Activated CD4-positive, CD25-positive, alpha-beta regulatory T cell treated with anti-CD3 and anti-CD28 coated beads, Interleukin-2, amount 50 U/mL, for 16 hours (primary cell): Measurements from ENCODE around the gene CCSAP.
"Not testable (repeated sequence)": the region's sequence is repeated elsewhere in the genome, so short reads cannot be mapped to it uniquely, and the experiment has no call there.

ENCODE experiments used
- DNase-seq: peaks from one replicate; pipeline ENCODE4 v3.0.0-alpha.2; 2020; ENCODE audit warnings: low read depth, low spot score

The CCSAP gene

GRCh38 chr1:229342656-229343569 is at the start of gene CCSAP:
Gene CCSAP (minus strand): TSS chr1:229343047. CDS start chr1:229342465, 582 bp downstream.
- peak; percentile 11 for DNase-seq

GRCh38 chr1:229390130-229390529 is 47.3 kb upstream of the CCSAP start:
- no peak for DNase-seq

- DNase-seq: no peak
These were observed 46.2 kb upstream of the CCSAP start for GRCh38 chr1:229388897-229389580.

GRCh38 chr1:229385853-229386456 is 43.1 kb upstream of the CCSAP start:
- DNase-seq: no peak

GRCh38 chr1:229384822-229385221 is 42.0 kb upstream of the CCSAP start:
- DNase-seq: no peak

GRCh38 chr1:229383961-229384360 is 41.1 kb upstream of the CCSAP start:
- DNase-seq: no peak

- DNase-seq: no peak
These were observed 40.3 kb upstream of the CCSAP start for GRCh38 chr1:229383188-229383587.

GRCh38 chr1:229381234-229381633 is 38.4 kb upstream of the CCSAP start:
- no peak for DNase-seq

GRCh38 chr1:229380536-229381160 is 37.8 kb upstream of the CCSAP start:
- DNase-seq: no peak

- no peak for DNase-seq
These were observed 37.0 kb upstream of the CCSAP start for GRCh38 chr1:229379846-229380245.

- DNase-seq: no peak
These were observed 35.9 kb upstream of the CCSAP start for GRCh38 chr1:229378586-229379367.

GRCh38 chr1:229378035-229378434 is 35.2 kb upstream of the CCSAP start:
- DNase-seq: not testable (repeated sequence)

GRCh38 chr1:229377429-229377828 is 34.6 kb upstream of the CCSAP start:
- DNase-seq: no peak

GRCh38 chr1:229376521-229376920 is 33.7 kb upstream of the CCSAP start:
- DNase-seq: no peak

GRCh38 chr1:229374485-229374884 is 31.6 kb upstream of the CCSAP start:
- DNase-seq: no peak

- no peak for DNase-seq
These were observed 30.5 kb upstream of the CCSAP start for GRCh38 chr1:229373395-229373794.

GRCh38 chr1:229372251-229372650 is 29.4 kb upstream of the CCSAP start:
- DNase-seq: no peak

- no peak for DNase-seq
These were observed 28.8 kb upstream of the CCSAP start for GRCh38 chr1:229371624-229372023.

- no peak for DNase-seq
These were observed 27.8 kb upstream of the CCSAP start for GRCh38 chr1:229370601-229371021.

- no peak for DNase-seq
These were observed 25.5 kb upstream of the CCSAP start for GRCh38 chr1:229368347-229368746.

GRCh38 chr1:229365569-229365968 is 22.7 kb upstream of the CCSAP start:
- DNase-seq: no peak
